HEK293 (cell line): ENCODE results near the gene ZEB2.
A peak's percentile ranks its signal among the peaks of the same experiment; 100 is the strongest.

Source experiments
- CTCF ChIA-PET: fragments of 350-600 bp; formaldehyde crosslinking; extraction: SDS; loops from one replicate; lab custom pipeline; 2021; ENCODE audit warnings: antibody characterized with exemption; lab: Yijun Ruan, JAX
- POLR2A ChIA-PET: fragments of 300-600 bp; formaldehyde crosslinking; extraction: SDS; loops from one replicate; lab custom pipeline; 2020; ENCODE audit warnings: antibody characterized with exemption, inconsistent platforms; lab: Yijun Ruan, JAX
- H3K27ac ChIP-seq: fragments of 200-500 bp; sonication (Bioruptor generic); 2 replicates; pipeline ENCODE4 v1.5.1; 2014; ENCODE audit warnings: low read depth, low read length, control low read depth, inconsistent platforms; ENCODE audit errors: extremely low read depth
- H3K36me3 ChIP-seq, 2 experiments: fragments of 200-500 bp in 1 of 2; sonication (Bioruptor generic) in 1 of 2; 1 replicate in 1 of 2; 2 replicates in 1 of 2; pipeline ENCODE4 v1.5.1; 2014 to 2017; ENCODE audit warnings: inconsistent platforms in 2 of 2, low read length in 2 of 2; ENCODE audit not compliant: control insufficient read depth in 2 of 2, insufficient read depth in 1 of 2
- H3K4me1 ChIP-seq: fragments of 200-500 bp; sonication (Bioruptor generic); 2 replicates; pipeline ENCODE4 v1.5.1; 2014; ENCODE audit warnings: mild to moderate bottlenecking, low read length, inconsistent platforms; ENCODE audit not compliant: control insufficient read depth, insufficient read depth
- H3K4me3 ChIP-seq: 2 replicates; pipeline ENCODE4 v1.5.1; 2011; ENCODE audit warnings: low read depth, mild to moderate bottlenecking, control low read depth, low read length, moderate library complexity
- H3K9me3 ChIP-seq: fragments of 200-500 bp; sonication (Bioruptor generic); 2 replicates; pipeline ENCODE4 v1.5.1; 2014; ENCODE audit warnings: low read depth, low read length, inconsistent platforms; ENCODE audit not compliant: control insufficient read depth, insufficient read depth
- EGR2 ChIP-seq: fragments of 450-650 bp; formaldehyde crosslinking; IDR thresholded peaks from 2 replicates; pipeline ENCODE4 v1.5.1; 2016; ENCODE audit warnings: low read depth, missing biosample characterization, missing genetic modification characterization
- GLI4 ChIP-seq: fragments of 450-650 bp; formaldehyde crosslinking; IDR thresholded peaks from 2 replicates; pipeline ENCODE4 v1.5.1; 2016; ENCODE audit warnings: missing biosample characterization, missing genetic modification characterization
- KLF10 ChIP-seq: fragments of 450-650 bp; IDR thresholded peaks from 2 replicates; pipeline ENCODE4 v1.5.1; 2018; ENCODE audit warnings: missing biosample characterization, mild to moderate bottlenecking, missing genetic modification characterization
- KLF8 ChIP-seq: fragments of 450-650 bp; formaldehyde crosslinking; IDR thresholded peaks from 2 replicates; pipeline ENCODE4 v1.5.1; 2016; ENCODE audit warnings: missing biosample characterization, missing genetic modification characterization
- MZF1 ChIP-seq: fragments of 450-650 bp; formaldehyde crosslinking; IDR thresholded peaks from 2 replicates; pipeline ENCODE4 v1.5.1; 2017; ENCODE audit warnings: missing biosample characterization, missing genetic modification characterization, borderline replicate concordance
- PRDM1 ChIP-seq: fragments of 450-650 bp; formaldehyde crosslinking; IDR thresholded peaks from 2 replicates; pipeline ENCODE4; 2016; ENCODE audit warnings: missing biosample characterization, missing genetic modification characterization
- ZBTB26 ChIP-seq: fragments of 450-650 bp; formaldehyde crosslinking; optimal IDR thresholded peaks from 2 replicates; pipeline ENCODE3; 2016; ENCODE audit warnings: missing biosample characterization, mild to moderate bottlenecking, missing genetic modification characterization
- ZFHX2 ChIP-seq: fragments of 450-650 bp; formaldehyde crosslinking; conservative IDR thresholded peaks from 2 replicates; pipeline ENCODE4 v1.5.1; 2016; ENCODE audit warnings: missing biosample characterization, missing genetic modification characterization
- ZFP3 ChIP-seq: fragments of 450-650 bp; formaldehyde crosslinking; IDR thresholded peaks from 2 replicates; pipeline ENCODE4 v1.5.1; 2016; ENCODE audit warnings: low read depth, missing biosample characterization, missing genetic modification characterization
- ZNF114 ChIP-seq: fragments of 450-650 bp; formaldehyde crosslinking; IDR thresholded peaks from 2 replicates; pipeline ENCODE4 v1.5.0; 2017; ENCODE audit warnings: missing biosample characterization, missing genetic modification characterization
- ZNF16 ChIP-seq: fragments of 450-650 bp; formaldehyde crosslinking; IDR thresholded peaks from 2 replicates; pipeline ENCODE4 v1.5.1; 2016; ENCODE audit warnings: low read depth, missing biosample characterization, missing genetic modification characterization
- ZNF2 ChIP-seq: fragments of 450-650 bp; formaldehyde crosslinking; IDR thresholded peaks from 2 replicates; pipeline ENCODE4 v1.5.1; 2016; ENCODE audit warnings: missing biosample characterization, missing genetic modification characterization
- ZNF214 ChIP-seq: fragments of 450-650 bp; formaldehyde crosslinking; IDR thresholded peaks from 2 replicates; pipeline ENCODE4 v1.5.1; 2017; ENCODE audit warnings: missing biosample characterization, mild to moderate bottlenecking, missing genetic modification characterization, borderline replicate concordance
- ZNF239 ChIP-seq: fragments of 450-650 bp; formaldehyde crosslinking; IDR thresholded peaks from 2 replicates; pipeline ENCODE4 v1.5.1; 2016; ENCODE audit warnings: missing biosample characterization, missing genetic modification characterization
- ZNF274 ChIP-seq, 2 experiments: fragments of 200-500 bp in 1 of 2; fragments of 450-650 bp in 1 of 2; sonication (Bioruptor generic) in 1 of 2; formaldehyde crosslinking in 1 of 2; IDR thresholded peaks; 2 replicates each; pipeline versions ENCODE4 v1.5.1 to v1.6.1; 2014 to 2016; ENCODE audit warnings: borderline replicate concordance in 1 of 2, inconsistent platforms in 1 of 2, low read length in 1 of 2, missing biosample characterization in 1 of 2, missing genetic modification characterization in 1 of 2
- ZNF280C ChIP-seq: fragments of 450-650 bp; formaldehyde crosslinking; IDR thresholded peaks from 2 replicates; pipeline ENCODE4 v1.5.1; 2016; ENCODE audit warnings: missing biosample characterization, missing genetic modification characterization
- ZNF280D ChIP-seq: fragments of 450-650 bp; formaldehyde crosslinking; IDR thresholded peaks from 2 replicates; pipeline ENCODE4 v1.5.1; 2016; ENCODE audit warnings: missing biosample characterization, missing genetic modification characterization
- ZNF530 ChIP-seq: fragments of 450-650 bp; formaldehyde crosslinking; IDR thresholded peaks from 2 replicates; pipeline ENCODE4 v1.5.1; 2016; ENCODE audit warnings: low read depth, missing biosample characterization, missing genetic modification characterization
- ZNF561 ChIP-seq: fragments of 450-650 bp; IDR thresholded peaks from 2 replicates; pipeline ENCODE4 v1.5.1; 2018; ENCODE audit warnings: missing biosample characterization, missing genetic modification characterization, borderline replicate concordance
- ZNF621 ChIP-seq: fragments of 450-650 bp; formaldehyde crosslinking; IDR thresholded peaks from 2 replicates; pipeline ENCODE4 v1.5.1; 2017; ENCODE audit warnings: missing biosample characterization, missing genetic modification characterization
- ZNF629 ChIP-seq: fragments of 450-650 bp; formaldehyde crosslinking; IDR thresholded peaks from 2 replicates; pipeline ENCODE4 v1.5.1; 2017; ENCODE audit warnings: missing biosample characterization, missing genetic modification characterization
- ZNF654 ChIP-seq: fragments of 450-650 bp; formaldehyde crosslinking; IDR thresholded peaks from 2 replicates; pipeline ENCODE4 v1.5.1; 2016; ENCODE audit warnings: low read depth, missing biosample characterization, missing genetic modification characterization
- ZNF664 ChIP-seq: fragments of 450-650 bp; formaldehyde crosslinking; IDR thresholded peaks from 2 replicates; pipeline ENCODE4 v1.5.1; 2016; ENCODE audit warnings: missing biosample characterization, missing genetic modification characterization
- ZNF791 ChIP-seq: fragments of 450-650 bp; formaldehyde crosslinking; IDR thresholded peaks from 2 replicates; pipeline ENCODE4 v1.5.1; 2016; ENCODE audit warnings: missing biosample characterization, missing genetic modification characterization
- ZSCAN18 ChIP-seq: fragments of 450-650 bp; formaldehyde crosslinking; IDR thresholded peaks from 2 replicates; pipeline ENCODE4 v1.5.1; 2016; ENCODE audit warnings: missing biosample characterization, missing genetic modification characterization
- TF ChIP-seq, protein P1 (sequence below): fragments of 450-650 bp; formaldehyde crosslinking; IDR thresholded peaks from 2 replicates; pipeline ENCODE4 v1.5.1; 2016; ENCODE audit warnings: missing biosample characterization, missing genetic modification characterization
- TF ChIP-seq, protein P2 (sequence below): fragments of 450-650 bp; formaldehyde crosslinking; IDR thresholded peaks from 2 replicates; pipeline ENCODE4 v1.5.1; 2016; ENCODE audit warnings: missing biosample characterization, missing genetic modification characterization, low read depth

ZEB2 gene

DNA sequence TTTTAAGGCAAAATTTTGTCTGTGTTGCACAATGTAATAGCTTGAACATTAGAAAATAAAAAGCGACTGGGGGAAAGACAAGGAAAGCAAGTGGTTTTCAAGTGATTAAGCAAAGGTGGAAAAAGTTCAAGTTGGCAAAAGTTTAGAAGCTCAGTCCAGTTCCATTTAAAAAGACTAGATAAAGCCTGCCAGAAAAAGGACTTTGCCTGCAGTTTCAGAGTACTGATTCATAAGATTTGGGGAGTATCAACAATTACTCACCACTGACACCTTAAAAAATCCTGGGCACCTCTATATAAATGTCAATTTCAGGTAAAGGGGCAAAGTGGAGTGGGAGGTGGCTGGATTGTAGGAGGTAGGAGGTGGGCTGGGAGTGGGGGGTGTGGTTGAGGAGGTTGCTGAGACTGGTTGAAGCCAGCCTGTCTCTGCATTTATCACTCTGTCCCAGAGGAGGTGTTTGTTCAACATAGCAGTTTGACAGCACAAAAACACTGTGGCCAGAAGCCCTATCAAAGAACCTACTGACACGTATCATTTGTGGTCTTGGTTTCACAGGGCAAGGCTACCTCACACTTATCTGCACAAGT is 14.6 kb downstream of the ZEB2 start:
- Histone ChIP-seq H3K9me3 (no peaks in the 10 kb centered on the region), H3K4me1 (peaks cover 44% of the 10 kb centered on the region), H3K36me3 (no peaks in the 10 kb centered on the region), H3K27ac (no peak overlapping the region), H3K4me3 (no peak overlapping the region)
- ChIA-PET CTCF (interaction anchor here (0.7 to 0.9 kb wide), 3 partner anchors 14 to 1546 kb away, joined by 3 to 5 read pairs (median 3); partner anchors contain the start of gene ZEB2), POLR2A (no interaction called here)
- TF ChIP-seq ZBTB26 (no peak), ZNF280D (tag by site-specific recombination) (no peak), ZNF654 (tag by site-specific recombination) (no peak), MZF1 (tag by site-specific recombination) (no peak), ZNF114 (tag by site-specific recombination) (no peak), ZFHX2 (peak; percentile 74), EGR2 (tag by site-specific recombination) (peak; percentile 77), GLI4 (tag by site-specific recombination) (no peak), ZNF664 (tag by site-specific recombination) (no peak), ZNF621 (tag by site-specific recombination) (no peak), PRDM1 (peak; percentile 75), KLF10 (peak; percentile 62; the same call in 1 of the 2 replicates), ZNF16 (tag by site-specific recombination) (no peak), ZNF280C (no peak), ZSCAN18 (tag by site-specific recombination) (no peak), ZNF214 (tag by site-specific recombination) (no peak), ZNF791 (no peak), ZNF561 (tag by site-specific recombination) (no peak), ZNF274 (IDR thresholded peaks at IDR 0.05; ENCODE audit: low read length) (no peak), ZNF274 (tag by site-specific recombination; IDR thresholded peaks at IDR 0.05; ENCODE audit: borderline replicate concordance) (no peak), ZNF629 (tag by site-specific recombination) (no peak), KLF8 (tag by site-specific recombination) (no peak), ZFP3 (peak; percentile 69), ZNF2 (tag by site-specific recombination) (no peak), ZNF239 (tag by site-specific recombination) (no peak), ZNF530 (no peak)
- TF ChIP-seq, protein P1, sequence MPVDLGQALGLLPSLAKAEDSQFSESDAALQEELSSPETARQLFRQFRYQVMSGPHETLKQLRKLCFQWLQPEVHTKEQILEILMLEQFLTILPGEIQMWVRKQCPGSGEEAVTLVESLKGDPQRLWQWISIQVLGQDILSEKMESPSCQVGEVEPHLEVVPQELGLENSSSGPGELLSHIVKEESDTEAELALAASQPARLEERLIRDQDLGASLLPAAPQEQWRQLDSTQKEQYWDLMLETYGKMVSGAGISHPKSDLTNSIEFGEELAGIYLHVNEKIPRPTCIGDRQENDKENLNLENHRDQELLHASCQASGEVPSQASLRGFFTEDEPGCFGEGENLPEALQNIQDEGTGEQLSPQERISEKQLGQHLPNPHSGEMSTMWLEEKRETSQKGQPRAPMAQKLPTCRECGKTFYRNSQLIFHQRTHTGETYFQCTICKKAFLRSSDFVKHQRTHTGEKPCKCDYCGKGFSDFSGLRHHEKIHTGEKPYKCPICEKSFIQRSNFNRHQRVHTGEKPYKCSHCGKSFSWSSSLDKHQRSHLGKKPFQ (tag by site-specific recombination) = no peak
- TF ChIP-seq, protein P2, sequence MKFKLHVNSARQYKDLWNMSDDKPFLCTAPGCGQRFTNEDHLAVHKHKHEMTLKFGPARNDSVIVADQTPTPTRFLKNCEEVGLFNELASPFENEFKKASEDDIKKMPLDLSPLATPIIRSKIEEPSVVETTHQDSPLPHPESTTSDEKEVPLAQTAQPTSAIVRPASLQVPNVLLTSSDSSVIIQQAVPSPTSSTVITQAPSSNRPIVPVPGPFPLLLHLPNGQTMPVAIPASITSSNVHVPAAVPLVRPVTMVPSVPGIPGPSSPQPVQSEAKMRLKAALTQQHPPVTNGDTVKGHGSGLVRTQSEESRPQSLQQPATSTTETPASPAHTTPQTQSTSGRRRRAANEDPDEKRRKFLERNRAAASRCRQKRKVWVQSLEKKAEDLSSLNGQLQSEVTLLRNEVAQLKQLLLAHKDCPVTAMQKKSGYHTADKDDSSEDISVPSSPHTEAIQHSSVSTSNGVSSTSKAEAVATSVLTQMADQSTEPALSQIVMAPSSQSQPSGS (tag by site-specific recombination) = no peak
